Measurements from ENCODE around the gene BTG3. TPM values are rescaled to one million over a fixed set of nuclear protein-coding genes. Genes with fewer than 3 reads are reported as not detected.

BTG3 gene
- total RNA-seq, 4 donors from 2014 or later = 28.9 to 88.7 (median 41.6) TPM

DNA sequence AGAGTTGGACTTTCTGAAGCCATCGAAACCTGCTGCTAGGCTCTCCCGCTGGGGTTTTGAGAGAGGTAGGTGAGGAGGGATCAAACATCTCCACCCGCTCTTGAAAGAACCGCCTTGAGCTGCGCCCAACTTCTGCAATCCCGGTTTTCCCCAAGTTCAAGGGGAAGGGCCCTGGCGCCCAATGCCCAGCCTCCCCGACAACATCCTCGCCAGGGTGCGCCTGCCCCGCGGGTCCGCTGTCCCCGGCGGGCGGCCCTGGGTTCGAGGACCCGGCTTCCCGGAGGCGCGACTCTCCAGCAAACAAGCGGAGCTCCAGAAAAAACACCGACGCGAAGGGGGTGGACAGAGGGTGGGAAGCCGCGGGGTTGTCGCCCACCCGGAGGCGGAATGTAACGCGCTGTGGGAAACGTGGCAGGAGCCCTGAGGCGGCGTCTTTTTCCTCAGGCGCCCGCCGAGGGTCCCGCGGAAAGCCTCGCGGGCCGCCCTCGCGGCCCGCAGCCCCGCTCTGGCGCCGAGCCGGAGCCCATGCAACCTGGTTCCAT, 607 bp downstream of the BTG3 start:
- TF ChIP-seq, protein P1, sequence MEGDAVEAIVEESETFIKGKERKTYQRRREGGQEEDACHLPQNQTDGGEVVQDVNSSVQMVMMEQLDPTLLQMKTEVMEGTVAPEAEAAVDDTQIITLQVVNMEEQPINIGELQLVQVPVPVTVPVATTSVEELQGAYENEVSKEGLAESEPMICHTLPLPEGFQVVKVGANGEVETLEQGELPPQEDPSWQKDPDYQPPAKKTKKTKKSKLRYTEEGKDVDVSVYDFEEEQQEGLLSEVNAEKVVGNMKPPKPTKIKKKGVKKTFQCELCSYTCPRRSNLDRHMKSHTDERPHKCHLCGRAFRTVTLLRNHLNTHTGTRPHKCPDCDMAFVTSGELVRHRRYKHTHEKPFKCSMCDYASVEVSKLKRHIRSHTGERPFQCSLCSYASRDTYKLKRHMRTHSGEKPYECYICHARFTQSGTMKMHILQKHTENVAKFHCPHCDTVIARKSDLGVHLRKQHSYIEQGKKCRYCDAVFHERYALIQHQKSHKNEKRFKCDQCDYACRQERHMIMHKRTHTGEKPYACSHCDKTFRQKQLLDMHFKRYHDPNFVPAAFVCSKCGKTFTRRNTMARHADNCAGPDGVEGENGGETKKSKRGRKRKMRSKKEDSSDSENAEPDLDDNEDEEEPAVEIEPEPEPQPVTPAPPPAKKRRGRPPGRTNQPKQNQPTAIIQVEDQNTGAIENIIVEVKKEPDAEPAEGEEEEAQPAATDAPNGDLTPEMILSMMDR (IDR thresholded peaks at IDR 0.05; ENCODE audit: low read depth) = no peak

- TF ChIP-seq, protein P1 (IDR thresholded peaks at IDR 0.05; ENCODE audit: low read depth) = no peak
Observed at GRCh38 chr21:17611414-17612022, 1.2 kb downstream of the BTG3 start.

GRCh38 chr21:17610911-17611310, 1.8 kb downstream of the BTG3 start:
- TF ChIP-seq, protein P1 (IDR thresholded peaks at IDR 0.05; ENCODE audit: low read depth) = no peak

DNA sequence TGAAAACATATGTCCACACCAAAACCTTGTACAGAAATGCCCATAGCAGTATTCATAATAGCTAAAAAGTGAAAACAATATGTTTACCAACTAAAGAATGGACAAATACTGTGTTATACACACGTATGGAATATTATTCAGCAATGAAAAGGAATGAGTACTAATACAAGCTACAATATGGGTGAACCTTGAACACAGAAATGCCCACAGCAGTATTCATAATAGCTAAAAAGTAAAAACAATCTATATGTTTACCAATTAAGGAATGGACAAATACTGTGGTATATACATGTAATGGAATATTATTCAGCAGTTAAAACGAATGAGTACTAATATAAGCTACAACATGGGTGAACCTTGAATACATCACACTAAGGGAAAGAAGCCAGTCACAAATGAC, 3.0 kb downstream of the BTG3 start:
- TF ChIP-seq, protein P1 (IDR thresholded peaks at IDR 0.05; ENCODE audit: low read depth) = no peak

DNA sequence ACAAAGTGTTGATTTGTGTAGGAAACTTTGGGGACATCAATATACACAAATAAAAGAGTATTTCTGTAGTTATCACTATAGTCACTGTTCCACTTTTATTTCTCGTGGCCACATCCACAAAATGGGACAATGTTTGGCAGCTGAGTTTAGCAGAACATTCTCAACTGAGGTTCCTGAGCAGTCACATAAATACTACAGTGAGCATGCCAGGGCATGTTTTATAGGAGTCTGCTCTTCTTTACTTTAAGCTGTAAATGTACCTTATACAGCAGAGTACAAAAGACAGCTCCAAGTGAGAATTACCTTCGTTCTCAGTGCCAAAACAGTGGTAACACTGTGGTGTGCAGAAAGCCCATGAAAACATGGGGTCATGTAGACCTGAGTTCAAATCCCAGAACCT, 5.0 kb downstream of the BTG3 start:
- TF ChIP-seq, protein P1 (IDR thresholded peaks at IDR 0.05; ENCODE audit: low read depth) = no peak

- TF ChIP-seq, protein P1 (IDR thresholded peaks at IDR 0.05; ENCODE audit: low read depth) = no peak
Observed at GRCh38 chr21:17602874-17603273, 9.8 kb downstream of the BTG3 start.

DNA sequence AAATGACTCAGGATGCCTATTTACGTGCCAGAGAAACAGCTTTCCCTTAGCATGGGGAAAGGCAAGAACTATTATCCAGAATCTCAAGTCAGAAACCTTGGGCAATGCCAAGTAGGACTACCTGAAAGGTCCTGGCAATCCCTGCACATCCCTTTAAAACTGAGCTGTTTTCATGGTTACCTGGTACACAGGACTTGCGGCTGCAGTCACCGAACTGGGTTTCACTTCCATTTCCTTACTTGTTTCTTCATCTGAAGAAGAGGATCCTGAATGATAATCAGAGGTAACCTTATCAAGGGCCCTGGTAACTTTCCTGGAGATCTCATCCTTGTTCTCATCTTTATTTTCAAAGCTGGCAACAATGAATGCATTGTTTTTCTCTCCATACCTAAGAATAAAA, 14.3 kb downstream of the BTG3 start:
- TF ChIP-seq, protein P1 (IDR thresholded peaks at IDR 0.05; ENCODE audit: low read depth) = no peak
